ENCODE data around the gene CADPS. TPM values are rescaled to one million over a fixed set of nuclear protein-coding genes. Genes with fewer than 3 reads are reported as not detected.
A peak's percentile ranks its signal among the peaks of the same experiment; 100 is the strongest.

Gene CADPS
- polyA plus RNA-seq, 1 donor (not counting 4 experiments of a cell fraction or from before 2014, with no cell fraction given): not detected

DNA sequence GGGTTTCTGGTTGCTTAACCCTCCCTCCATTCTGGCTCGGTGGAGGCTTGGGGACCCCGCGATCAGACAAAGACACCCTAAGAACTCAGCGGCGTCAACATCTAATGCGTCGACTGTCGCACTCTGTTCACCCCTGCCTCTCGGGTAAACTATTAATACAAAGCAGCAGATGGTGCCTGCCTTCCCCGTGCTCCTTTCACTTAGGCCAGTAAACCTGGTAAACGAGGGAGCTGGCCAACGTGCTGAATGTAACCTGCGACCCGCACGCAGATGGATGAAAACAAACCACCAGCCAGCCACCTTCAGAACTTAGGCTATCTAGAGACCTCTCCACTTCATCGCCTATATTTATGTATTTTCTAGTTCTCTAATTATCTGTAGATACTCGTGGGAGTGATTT, 848 bp upstream of the CADPS start:
- no peak overlapping the region for H3K4me2 ChIP-seq (ENCODE audit: control insufficient read depth, extremely low read depth, insufficient read depth, low read depth, low read length)
- H3K9ac ChIP-seq (ENCODE audit: control insufficient read depth, extremely low read depth, insufficient read depth, low read length): no peak overlapping the region
- H3K27me3 ChIP-seq (ENCODE audit: control insufficient read depth, extremely low read depth, insufficient read depth, low read length): peaks cover 40% of the 10 kb centered on the region
- no peak overlapping the region for H3K4me3 ChIP-seq (ENCODE audit: control insufficient read depth in 2 of 3, extremely low read depth in 1 of 3, insufficient read depth in 2 of 3, low read depth in 1 of 3, low read length in 3 of 3)
- H3K27ac ChIP-seq (ENCODE audit: control insufficient read depth, insufficient read depth, low read length): no peak overlapping the region
- no peaks in the 10 kb centered on the region for H3K9me1 ChIP-seq (ENCODE audit: control insufficient read depth, extremely low read depth, insufficient read depth, low read length)
- H3K9me3 ChIP-seq (ENCODE audit: control insufficient read depth, low read depth, low read length): no peaks in the 10 kb centered on the region
- dilution Hi-C loops (cut with MboI; ENCODE audit: extremely low pct_ligation_motif_present, low sequenced_read_pairs): no loop called here
- no peaks in the 10 kb centered on the region for H3K79me2 ChIP-seq (ENCODE audit: control insufficient read depth, insufficient read depth, low read length)
- peaks cover 2% of the 10 kb centered on the region for H3K4me1 ChIP-seq (ENCODE audit: control insufficient read depth, extremely low read depth, insufficient read depth, low read length)
- DNase-seq (ENCODE audit: low read depth, low spot score) (peak; percentile 11), FAIRE-seq (no peak)
- H3K36me3 ChIP-seq (ENCODE audit: control insufficient read depth in 2 of 2, extremely low read depth in 1 of 2, insufficient read depth in 2 of 2, low read length in 2 of 2): no peaks in the 10 kb centered on the region
- TF ChIP-seq EZH2 (IDR thresholded peaks at IDR 0.05; ENCODE audit: low read length): no peak
- TF ChIP-seq, protein P1, sequence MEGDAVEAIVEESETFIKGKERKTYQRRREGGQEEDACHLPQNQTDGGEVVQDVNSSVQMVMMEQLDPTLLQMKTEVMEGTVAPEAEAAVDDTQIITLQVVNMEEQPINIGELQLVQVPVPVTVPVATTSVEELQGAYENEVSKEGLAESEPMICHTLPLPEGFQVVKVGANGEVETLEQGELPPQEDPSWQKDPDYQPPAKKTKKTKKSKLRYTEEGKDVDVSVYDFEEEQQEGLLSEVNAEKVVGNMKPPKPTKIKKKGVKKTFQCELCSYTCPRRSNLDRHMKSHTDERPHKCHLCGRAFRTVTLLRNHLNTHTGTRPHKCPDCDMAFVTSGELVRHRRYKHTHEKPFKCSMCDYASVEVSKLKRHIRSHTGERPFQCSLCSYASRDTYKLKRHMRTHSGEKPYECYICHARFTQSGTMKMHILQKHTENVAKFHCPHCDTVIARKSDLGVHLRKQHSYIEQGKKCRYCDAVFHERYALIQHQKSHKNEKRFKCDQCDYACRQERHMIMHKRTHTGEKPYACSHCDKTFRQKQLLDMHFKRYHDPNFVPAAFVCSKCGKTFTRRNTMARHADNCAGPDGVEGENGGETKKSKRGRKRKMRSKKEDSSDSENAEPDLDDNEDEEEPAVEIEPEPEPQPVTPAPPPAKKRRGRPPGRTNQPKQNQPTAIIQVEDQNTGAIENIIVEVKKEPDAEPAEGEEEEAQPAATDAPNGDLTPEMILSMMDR (optimal IDR thresholded peaks at IDR 0.05 in 1 of 3, IDR thresholded peaks at IDR 0.05 in 1 of 3, conservative IDR thresholded peaks at IDR 0.05 in 1 of 3; ENCODE audit: extremely low read depth in 1 of 3, insufficient read depth in 2 of 3, low read length in 3 of 3): no peak
- H2AFZ ChIP-seq (ENCODE audit: control insufficient read depth, low read length): no peak overlapping the region
- H4K20me1 ChIP-seq (ENCODE audit: control insufficient read depth, extremely low read depth, insufficient read depth, low read length): no peaks in the 10 kb centered on the region

DNA sequence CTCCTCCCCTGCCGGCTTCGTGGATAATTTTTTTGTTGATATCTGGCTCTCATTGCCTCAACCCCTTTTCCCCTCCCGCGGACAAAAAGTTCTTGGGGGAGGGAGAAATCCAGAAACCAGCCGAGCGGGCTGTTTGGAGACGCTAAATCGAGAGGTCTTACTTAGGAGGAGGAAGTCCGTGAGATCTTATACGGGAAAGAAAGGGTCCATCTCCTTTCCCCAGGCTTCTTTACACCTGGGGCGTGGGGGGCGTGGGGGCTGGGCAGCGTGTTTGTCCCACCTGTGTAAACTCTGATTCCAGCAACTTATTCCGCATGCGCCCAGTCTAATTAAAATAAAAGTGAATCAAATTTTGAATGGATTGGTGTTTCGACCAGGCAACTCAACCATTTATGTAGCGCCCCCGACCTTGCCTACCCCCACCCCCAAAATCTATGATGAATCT, 364 bp upstream of the CADPS start:
- Histone ChIP-seq H3K9me1 (ENCODE audit: control insufficient read depth, extremely low read depth, insufficient read depth, low read length) (no peaks in the 10 kb centered on the region), H3K4me2 (ENCODE audit: control insufficient read depth, extremely low read depth, insufficient read depth, low read depth, low read length) (no peak overlapping the region), H3K79me2 (ENCODE audit: control insufficient read depth, insufficient read depth, low read length) (no peaks in the 10 kb centered on the region), H3K9ac (ENCODE audit: control insufficient read depth, extremely low read depth, insufficient read depth, low read length) (no peak overlapping the region), H3K27me3 (ENCODE audit: control insufficient read depth, extremely low read depth, insufficient read depth, low read length) (peaks cover 40% of the 10 kb centered on the region), H4K20me1 (ENCODE audit: control insufficient read depth, extremely low read depth, insufficient read depth, low read length) (no peaks in the 10 kb centered on the region), H3K36me3 (ENCODE audit: control insufficient read depth in 2 of 2, extremely low read depth in 1 of 2, insufficient read depth in 2 of 2, low read length in 2 of 2) (no peaks in the 10 kb centered on the region), H3K27ac (ENCODE audit: control insufficient read depth, insufficient read depth, low read length) (no peak overlapping the region), H2AFZ (ENCODE audit: control insufficient read depth, low read length) (no peak overlapping the region), H3K4me3 (ENCODE audit: control insufficient read depth in 2 of 3, extremely low read depth in 1 of 3, insufficient read depth in 2 of 3, low read depth in 1 of 3, low read length in 3 of 3) (no peak overlapping the region), H3K9me3 (ENCODE audit: control insufficient read depth, low read depth, low read length) (no peaks in the 10 kb centered on the region), H3K4me1 (ENCODE audit: control insufficient read depth, extremely low read depth, insufficient read depth, low read length) (peaks cover 7% of the 10 kb centered on the region)
- DNase-seq (ENCODE audit: low read depth, low spot score) (no peak), FAIRE-seq (no peak)
- dilution Hi-C loops (cut with MboI; ENCODE audit: extremely low pct_ligation_motif_present, low sequenced_read_pairs): no loop called here
- TF ChIP-seq, protein P1 (optimal IDR thresholded peaks at IDR 0.05 in 1 of 3, IDR thresholded peaks at IDR 0.05 in 1 of 3, conservative IDR thresholded peaks at IDR 0.05 in 1 of 3; ENCODE audit: extremely low read depth in 1 of 3, insufficient read depth in 2 of 3, low read length in 3 of 3): no peak
- peak; percentile 50 for TF ChIP-seq EZH2 (IDR thresholded peaks at IDR 0.05; ENCODE audit: low read length)
